OCI-LY3 (cell line): ENCODE results near the gene SPPL2B.

ENCODE experiments used
- EZH2phosphoT487 ChIP-seq: fragments of 200-600 bp; shearing (Covaris generic); IDR thresholded peaks from 2 replicates; pipeline ENCODE4 v1.6.1; 2018; ENCODE audit warnings: antibody characterized with exemption, mixed run types, low read depth
- TF ChIP-seq, protein P1 (sequence below): fragments of 200-600, 300-600 bp; sonication (generic); IDR thresholded peaks from 2 replicates; pipeline ENCODE4 v1.5.1; 2014; ENCODE audit warnings: antibody characterized with exemption, low read length, low read depth

DNA sequence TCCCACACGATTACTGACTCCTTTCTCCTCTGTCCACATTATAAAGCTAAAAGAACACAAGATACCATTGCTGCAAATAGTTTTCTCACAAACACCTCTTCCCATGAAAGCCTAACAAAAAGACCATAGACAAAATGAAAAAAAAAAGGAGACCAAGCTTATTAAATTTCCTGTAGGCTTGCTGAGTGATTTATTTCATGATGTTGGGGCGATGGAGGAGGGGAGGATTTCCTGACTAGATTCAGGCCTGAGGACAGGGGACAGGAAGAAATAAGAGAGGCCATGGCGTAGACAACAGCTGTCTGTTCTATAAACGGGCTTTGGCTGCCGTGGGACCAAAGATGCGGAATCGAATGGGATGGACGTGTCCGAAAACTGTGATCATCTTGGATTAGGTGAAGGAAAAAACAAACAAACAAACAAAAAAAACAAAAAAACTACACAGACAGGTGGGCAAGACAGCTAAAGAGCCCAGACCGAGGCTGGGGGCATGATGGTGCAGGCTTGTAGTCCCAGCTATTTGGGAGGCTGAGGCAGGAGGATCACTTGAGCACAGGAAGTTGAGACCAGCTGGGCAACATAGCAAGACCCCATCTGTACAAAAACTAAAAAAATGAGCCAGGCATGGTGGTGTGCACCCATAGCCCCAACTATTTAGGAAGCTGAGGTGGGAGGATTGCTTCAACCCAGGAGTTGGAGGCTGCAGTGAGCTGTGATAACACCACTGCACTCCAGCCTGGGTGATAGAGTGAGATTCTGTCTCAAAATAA, 36.9 kb downstream of the SPPL2B start:
- TF ChIP-seq, protein P1, sequence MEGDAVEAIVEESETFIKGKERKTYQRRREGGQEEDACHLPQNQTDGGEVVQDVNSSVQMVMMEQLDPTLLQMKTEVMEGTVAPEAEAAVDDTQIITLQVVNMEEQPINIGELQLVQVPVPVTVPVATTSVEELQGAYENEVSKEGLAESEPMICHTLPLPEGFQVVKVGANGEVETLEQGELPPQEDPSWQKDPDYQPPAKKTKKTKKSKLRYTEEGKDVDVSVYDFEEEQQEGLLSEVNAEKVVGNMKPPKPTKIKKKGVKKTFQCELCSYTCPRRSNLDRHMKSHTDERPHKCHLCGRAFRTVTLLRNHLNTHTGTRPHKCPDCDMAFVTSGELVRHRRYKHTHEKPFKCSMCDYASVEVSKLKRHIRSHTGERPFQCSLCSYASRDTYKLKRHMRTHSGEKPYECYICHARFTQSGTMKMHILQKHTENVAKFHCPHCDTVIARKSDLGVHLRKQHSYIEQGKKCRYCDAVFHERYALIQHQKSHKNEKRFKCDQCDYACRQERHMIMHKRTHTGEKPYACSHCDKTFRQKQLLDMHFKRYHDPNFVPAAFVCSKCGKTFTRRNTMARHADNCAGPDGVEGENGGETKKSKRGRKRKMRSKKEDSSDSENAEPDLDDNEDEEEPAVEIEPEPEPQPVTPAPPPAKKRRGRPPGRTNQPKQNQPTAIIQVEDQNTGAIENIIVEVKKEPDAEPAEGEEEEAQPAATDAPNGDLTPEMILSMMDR, result no peak
- no peak for TF ChIP-seq EZH2phosphoT487
